Right forelimb (tissue), 1 donor: ENCODE results near the gene IGFN1.
"Not testable (repeated sequence)": the region's sequence is repeated elsewhere in the genome, so short reads cannot be mapped to it uniquely, and the experiment has no call there.

Experiments
- DNase-seq: peaks from one replicate; pipeline ENCODE4 v3.0.0-alpha.2; 2018

Gene IGFN1

GRCh38 chr1:201219481-201220387, 29.1 kb downstream of the IGFN1 start:
- peak; percentile 11 for DNase-seq

- DNase-seq, result peak; percentile 10
Observed at GRCh38 chr1:201220388-201220715, 29.7 kb downstream of the IGFN1 start.

GRCh38 chr1:201221201-201221846, 30.7 kb downstream of the IGFN1 start:
- peak; percentile 23 for DNase-seq

GRCh38 chr1:201222125-201222524, 31.5 kb downstream of the IGFN1 start:
- DNase-seq, result no peak

- peak; percentile 30 for DNase-seq
Observed at GRCh38 chr1:201223852-201224665, 33.4 kb downstream of the IGFN1 start.

- DNase-seq, result peak; percentile 20
Observed at GRCh38 chr1:201224666-201225370, 34.2 kb downstream of the IGFN1 start.

GRCh38 chr1:201226178-201226514, 35.5 kb downstream of the IGFN1 start:
- DNase-seq, result peak; percentile 23

- DNase-seq, result peak; percentile 22
Observed at GRCh38 chr1:201226859-201227488, 36.4 kb downstream of the IGFN1 start.

GRCh38 chr1:201228011-201228983, 37.7 kb downstream of the IGFN1 start:
- peak; percentile 24 for DNase-seq

- no peak for DNase-seq
Observed at GRCh38 chr1:201229095-201229494, 38.5 kb downstream of the IGFN1 start.

GRCh38 chr1:201229771-201230635, 39.4 kb downstream of the IGFN1 start:
- DNase-seq, result peak; percentile 18

GRCh38 chr1:201230676-201231075, 40.1 kb downstream of the IGFN1 start:
- peak; percentile 10 for DNase-seq

GRCh38 chr1:201239646-201240045, 49.0 kb downstream of the IGFN1 start:
- DNase-seq, result not testable (repeated sequence)

- no peak for DNase-seq
Observed at GRCh38 chr1:201240171-201240570, 49.5 kb downstream of the IGFN1 start.

- DNase-seq, result no peak
Observed at GRCh38 chr1:201241736-201242135, 51.1 kb downstream of the IGFN1 start.

- DNase-seq, result no peak
Observed at GRCh38 chr1:201245082-201245481, 54.5 kb downstream of the IGFN1 start.

GRCh38 chr1:201248721-201249559, 58.3 kb downstream of the IGFN1 start:
- no peak for DNase-seq

GRCh38 chr1:201250326-201251011, 59.8 kb downstream of the IGFN1 start:
- no peak for DNase-seq
